Neutrophil (primary cell): ENCODE measurements around the gene SSC5D.
"Not testable (repeated sequence)": the region's sequence is repeated elsewhere in the genome, so short reads cannot be mapped to it uniquely, and the experiment has no call there.

Source experiments
- H3K27ac ChIP-seq: fragments of 200-600 bp; sonication (generic); 2 replicates; pipeline ENCODE4 v1.5.1; 2016; ENCODE audit warnings: mild to moderate bottlenecking, moderate library complexity
- H3K27me3 ChIP-seq: fragments of 200-600 bp; sonication (generic); 2 replicates; pipeline ENCODE4 v1.6.0; 2016; ENCODE audit warnings: mild to moderate bottlenecking
- H3K36me3 ChIP-seq: fragments of 200-600 bp; sonication (generic); 2 replicates; pipeline ENCODE4 v1.5.1; 2017
- H3K4me1 ChIP-seq, 2 experiments: fragments of 200-600 bp in 1 of 2; sonication (generic) in 1 of 2; 1 replicate in 1 of 2; 2 replicates in 1 of 2; pipeline versions ENCODE4 v1.5.1 to v1.6.1; 2013 to 2016; ENCODE audit warnings: low read depth in 1 of 2, low read length in 1 of 2, mild to moderate bottlenecking in 1 of 2, moderate library complexity in 1 of 2; ENCODE audit not compliant: control insufficient read depth in 1 of 2, insufficient read depth in 1 of 2
- H3K4me3 ChIP-seq, 2 experiments: fragments of 200-600 bp in 1 of 2; sonication (generic) in 1 of 2; 1 replicate in 1 of 2; 2 replicates in 1 of 2; pipeline ENCODE4 v1.5.1; 2013 to 2016; ENCODE audit warnings: low read depth in 1 of 2, low read length in 1 of 2, mild to moderate bottlenecking in 1 of 2, moderate library complexity in 1 of 2
- H3K9me3 ChIP-seq: fragments of 200-600 bp; sonication (generic); 2 replicates; pipeline ENCODE4 v1.5.1; 2016
- CTCF ChIP-seq: fragments of 200-600 bp; sonication (generic); IDR thresholded peaks from 2 replicates; pipeline ENCODE4 v1.5.1; 2016; ENCODE audit warnings: antibody characterized with exemption

SSC5D gene

GRCh38 chr19:55493052-55493644 is 4.9 kb downstream of the SSC5D start:
- H3K36me3 ChIP-seq = no peaks in the 10 kb centered on the region
- H3K27me3 ChIP-seq = peaks cover 62% of the 10 kb centered on the region
- H3K4me1 ChIP-seq = no peaks in the 10 kb centered on the region
- no peaks in the 10 kb centered on the region for H3K9me3 ChIP-seq
- no peak for TF ChIP-seq CTCF
- H3K27ac ChIP-seq = no peak overlapping the region
- H3K4me3 ChIP-seq = no peak overlapping the region

- Histone ChIP-seq H3K4me3 (no peak overlapping the region), H3K9me3 (no peaks in the 10 kb centered on the region), H3K27ac (no peak overlapping the region), H3K4me1 (no peaks in the 10 kb centered on the region), H3K36me3 (no peaks in the 10 kb centered on the region), H3K27me3 (peaks cover 57% of the 10 kb centered on the region)
- no peak for TF ChIP-seq CTCF
Observed at GRCh38 chr19:55493645-55494171, 5.5 kb downstream of the SSC5D start.

- no peaks in the 10 kb centered on the region for H3K4me1 ChIP-seq
- no peaks in the 10 kb centered on the region for H3K36me3 ChIP-seq
- H3K9me3 ChIP-seq = no peaks in the 10 kb centered on the region
- no peak for TF ChIP-seq CTCF
- peaks cover 51% of the 10 kb centered on the region for H3K27me3 ChIP-seq
- no peak overlapping the region for H3K4me3 ChIP-seq
- no peak overlapping the region for H3K27ac ChIP-seq
Observed at GRCh38 chr19:55494172-55494761, 6.0 kb downstream of the SSC5D start.

GRCh38 chr19:55495646-55496349 is 7.6 kb downstream of the SSC5D start:
- Histone ChIP-seq H3K27me3 (peaks cover 40% of the 10 kb centered on the region), H3K27ac (no peak overlapping the region), H3K4me3 (no peak overlapping the region), H3K36me3 (no peaks in the 10 kb centered on the region), H3K4me1 (no peaks in the 10 kb centered on the region), H3K9me3 (no peaks in the 10 kb centered on the region)
- TF ChIP-seq CTCF = no peak

- not testable (repeated sequence) for H3K9me3 ChIP-seq, H3K4me1 ChIP-seq, H3K36me3 ChIP-seq, H3K4me3 ChIP-seq, H3K27ac ChIP-seq
- H3K27me3 ChIP-seq = peaks cover 30% of the 10 kb centered on the region
Observed at GRCh38 chr19:55496820-55497219, 8.6 kb downstream of the SSC5D start.

- TF ChIP-seq CTCF = no peak
- H3K9me3 ChIP-seq = no peaks in the 10 kb centered on the region
- no peaks in the 10 kb centered on the region for H3K36me3 ChIP-seq
Observed at GRCh38 chr19:55497763-55498162, 9.5 kb downstream of the SSC5D start.

More at GRCh38 chr19:55497763-55498162, 9.5 kb downstream of the SSC5D start:
- H3K4me3 ChIP-seq = no peak overlapping the region
- H3K27me3 ChIP-seq = peaks cover 21% of the 10 kb centered on the region
- no peaks in the 10 kb centered on the region for H3K4me1 ChIP-seq
- no peak overlapping the region for H3K27ac ChIP-seq
